ENCODE results near the gene DMTF1. TPM values are rescaled to one million over a fixed set of nuclear protein-coding genes. Genes with fewer than 3 reads are reported as not detected.

Gene DMTF1
- total and polyA plus RNA-seq, 9 of the 15 experiments (the other 6 are each of a cell fraction or from before 2014, with no cell fraction given): 25.7 to 208 (median 74.7) TPM

GRCh38 chr7:87140271-87140748 is 11.9 kb upstream of the DMTF1 start (continued):
- TF ChIP-seq, protein P1, sequence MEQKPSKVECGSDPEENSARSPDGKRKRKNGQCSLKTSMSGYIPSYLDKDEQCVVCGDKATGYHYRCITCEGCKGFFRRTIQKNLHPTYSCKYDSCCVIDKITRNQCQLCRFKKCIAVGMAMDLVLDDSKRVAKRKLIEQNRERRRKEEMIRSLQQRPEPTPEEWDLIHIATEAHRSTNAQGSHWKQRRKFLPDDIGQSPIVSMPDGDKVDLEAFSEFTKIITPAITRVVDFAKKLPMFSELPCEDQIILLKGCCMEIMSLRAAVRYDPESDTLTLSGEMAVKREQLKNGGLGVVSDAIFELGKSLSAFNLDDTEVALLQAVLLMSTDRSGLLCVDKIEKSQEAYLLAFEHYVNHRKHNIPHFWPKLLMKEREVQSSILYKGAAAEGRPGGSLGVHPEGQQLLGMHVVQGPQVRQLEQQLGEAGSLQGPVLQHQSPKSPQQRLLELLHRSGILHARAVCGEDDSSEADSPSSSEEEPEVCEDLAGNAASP (IDR thresholded peaks at IDR 0.05): no peak
- no peak for TF ChIP-seq NR4A1 (CRISPR knock-in tag; IDR thresholded peaks at IDR 0.05)
- peak; percentile 78; the same call in 1 of the 2 replicates for TF ChIP-seq NR4A1 (tag; IDR thresholded peaks at IDR 0.05)
- TF ChIP-seq ELK3 (CRISPR knock-in tag; IDR thresholded peaks at IDR 0.05): no peak; the same call in 1 of the 2 replicates
- peak; percentile 86 for TF ChIP-seq MBD2 (IDR thresholded peaks at IDR 0.05; ENCODE audit: borderline replicate concordance, low read depth)
- peak; percentile 49; the same call in 1 of the 2 replicates for TF ChIP-seq NFRKB (IDR thresholded peaks at IDR 0.05; ENCODE audit: low read depth)
- no peak for TF ChIP-seq ZNF778 (CRISPR knock-in tag; IDR thresholded peaks at IDR 0.05)
- TF ChIP-seq, protein P2, sequence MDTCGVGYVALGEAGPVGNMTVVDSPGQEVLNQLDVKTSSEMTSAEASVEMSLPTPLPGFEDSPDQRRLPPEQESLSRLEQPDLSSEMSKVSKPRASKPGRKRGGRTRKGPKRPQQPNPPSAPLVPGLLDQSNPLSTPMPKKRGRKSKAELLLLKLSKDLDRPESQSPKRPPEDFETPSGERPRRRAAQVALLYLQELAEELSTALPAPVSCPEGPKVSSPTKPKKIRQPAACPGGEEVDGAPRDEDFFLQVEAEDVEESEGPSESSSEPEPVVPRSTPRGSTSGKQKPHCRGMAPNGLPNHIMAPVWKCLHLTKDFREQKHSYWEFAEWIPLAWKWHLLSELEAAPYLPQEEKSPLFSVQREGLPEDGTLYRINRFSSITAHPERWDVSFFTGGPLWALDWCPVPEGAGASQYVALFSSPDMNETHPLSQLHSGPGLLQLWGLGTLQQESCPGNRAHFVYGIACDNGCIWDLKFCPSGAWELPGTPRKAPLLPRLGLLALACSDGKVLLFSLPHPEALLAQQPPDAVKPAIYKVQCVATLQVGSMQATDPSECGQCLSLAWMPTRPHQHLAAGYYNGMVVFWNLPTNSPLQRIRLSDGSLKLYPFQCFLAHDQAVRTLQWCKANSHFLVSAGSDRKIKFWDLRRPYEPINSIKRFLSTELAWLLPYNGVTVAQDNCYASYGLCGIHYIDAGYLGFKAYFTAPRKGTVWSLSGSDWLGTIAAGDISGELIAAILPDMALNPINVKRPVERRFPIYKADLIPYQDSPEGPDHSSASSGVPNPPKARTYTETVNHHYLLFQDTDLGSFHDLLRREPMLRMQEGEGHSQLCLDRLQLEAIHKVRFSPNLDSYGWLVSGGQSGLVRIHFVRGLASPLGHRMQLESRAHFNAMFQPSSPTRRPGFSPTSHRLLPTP (IDR thresholded peaks at IDR 0.05; ENCODE audit: borderline replicate concordance, extremely low read depth, insufficient read length): no peak
- TF ChIP-seq YBX1 (IDR thresholded peaks at IDR 0.05): no peak
- no peak for TF ChIP-seq ILK (tag; IDR thresholded peaks at IDR 0.05; ENCODE audit: borderline replicate concordance, low read depth)
- no peak for TF ChIP-seq HEY1 (CRISPR knock-in tag; IDR thresholded peaks at IDR 0.05; ENCODE audit: borderline replicate concordance)
- TF ChIP-seq PRPF4 (IDR thresholded peaks at IDR 0.05; ENCODE audit: insufficient read depth, low read depth, low read length, poor library complexity, severe bottlenecking): no peak
- no peak for TF ChIP-seq AFF4 (CRISPR knock-in tag; IDR thresholded peaks at IDR 0.05)
- peak; percentile 95 for TF ChIP-seq GATA2 (CRISPR knock-in tag; IDR thresholded peaks at IDR 0.05)
- TF ChIP-seq ZNF780A (CRISPR knock-in tag; IDR thresholded peaks at IDR 0.05): no peak

Data from K562 (cell line).